Vagina (tissue), 2 donors: ENCODE measurements around the gene PNKD.

Experiments
- POLR2A ChIP-seq, 2 donors: fragments of 450-650 bp; IDR thresholded peaks; one replicate each; pipeline ENCODE4 v1.6.1; 2017; ENCODE audit warnings: antibody characterized with exemption in 2 of 2, mild to moderate bottlenecking in 2 of 2, moderate library complexity in 2 of 2
- POLR2AphosphoS5 ChIP-seq, 2 donors: sonication (generic); formaldehyde crosslinking; IDR thresholded peaks; one replicate each; pipeline ENCODE4 v1.9.0; 2017; ENCODE audit warnings: antibody characterized with exemption in 2 of 2, mild to moderate bottlenecking in 2 of 2, low read depth in 1 of 2; ENCODE audit not compliant: insufficient read depth in 1 of 2
- TF ChIP-seq, protein P1 (sequence below), 3 experiments: fragments of 450-650 bp in 2 of 3; fragments of 200-600 bp in 1 of 3; sonication (generic) in 1 of 3; IDR thresholded peaks; one replicate each; pipeline ENCODE4 v1.5.1; 2017 to 2019; ENCODE audit warnings: antibody characterized with exemption in 3 of 3, mild to moderate bottlenecking in 2 of 3, moderate library complexity in 2 of 3

DNA sequence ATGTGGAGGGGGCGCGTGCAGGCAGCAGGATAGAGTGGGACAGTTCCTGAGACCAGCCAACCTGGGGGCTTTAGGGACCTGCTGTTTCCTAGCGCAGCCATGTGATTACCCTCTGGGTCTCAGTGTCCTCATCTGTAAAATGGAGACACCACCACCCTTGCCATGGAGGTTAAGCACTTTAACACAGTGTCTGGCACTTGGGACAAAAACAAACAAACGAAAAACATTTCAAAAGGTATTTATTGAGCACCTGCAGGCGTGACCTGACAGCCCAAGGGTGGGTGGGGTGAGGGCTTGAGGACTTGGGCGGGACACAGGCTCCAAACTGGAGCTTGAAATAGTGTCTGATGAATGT, 124.7 kb downstream of the PNKD start:
- TF ChIP-seq, protein P1, sequence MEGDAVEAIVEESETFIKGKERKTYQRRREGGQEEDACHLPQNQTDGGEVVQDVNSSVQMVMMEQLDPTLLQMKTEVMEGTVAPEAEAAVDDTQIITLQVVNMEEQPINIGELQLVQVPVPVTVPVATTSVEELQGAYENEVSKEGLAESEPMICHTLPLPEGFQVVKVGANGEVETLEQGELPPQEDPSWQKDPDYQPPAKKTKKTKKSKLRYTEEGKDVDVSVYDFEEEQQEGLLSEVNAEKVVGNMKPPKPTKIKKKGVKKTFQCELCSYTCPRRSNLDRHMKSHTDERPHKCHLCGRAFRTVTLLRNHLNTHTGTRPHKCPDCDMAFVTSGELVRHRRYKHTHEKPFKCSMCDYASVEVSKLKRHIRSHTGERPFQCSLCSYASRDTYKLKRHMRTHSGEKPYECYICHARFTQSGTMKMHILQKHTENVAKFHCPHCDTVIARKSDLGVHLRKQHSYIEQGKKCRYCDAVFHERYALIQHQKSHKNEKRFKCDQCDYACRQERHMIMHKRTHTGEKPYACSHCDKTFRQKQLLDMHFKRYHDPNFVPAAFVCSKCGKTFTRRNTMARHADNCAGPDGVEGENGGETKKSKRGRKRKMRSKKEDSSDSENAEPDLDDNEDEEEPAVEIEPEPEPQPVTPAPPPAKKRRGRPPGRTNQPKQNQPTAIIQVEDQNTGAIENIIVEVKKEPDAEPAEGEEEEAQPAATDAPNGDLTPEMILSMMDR (IDR thresholded peaks at IDR 0.05) = no peak
- no peak for TF ChIP-seq POLR2A (IDR thresholded peaks at IDR 0.05)
- TF ChIP-seq POLR2AphosphoS5 (IDR thresholded peaks at IDR 0.05; ENCODE audit: insufficient read depth in 1 of 2, low read depth in 1 of 2) = no peak
